Muscle of arm (tissue), 12 donors: ENCODE measurements around the gene DDX31. TPM values are rescaled to one million over a fixed set of nuclear protein-coding genes. Genes with fewer than 3 reads are reported as not detected.

Experiments
- DNase-seq: peaks from one replicate; pipeline ENCODE4 v3.0.0-alpha.2; 2013
- polyA plus RNA-seq, 12 donors: library from polyadenylated mRNA; unstranded; fragments of 120-200 nt; gene quantifications; one replicate each; pipeline ENCODE4 v1.2.1, GENCODE V29; 2013; ENCODE audit not compliant: insufficient read length in 12 of 12

Gene DDX31
- polyA plus RNA-seq, 12 donors = 5.4 to 11.5 (median 9.7) TPM; not detected in 1

DNA sequence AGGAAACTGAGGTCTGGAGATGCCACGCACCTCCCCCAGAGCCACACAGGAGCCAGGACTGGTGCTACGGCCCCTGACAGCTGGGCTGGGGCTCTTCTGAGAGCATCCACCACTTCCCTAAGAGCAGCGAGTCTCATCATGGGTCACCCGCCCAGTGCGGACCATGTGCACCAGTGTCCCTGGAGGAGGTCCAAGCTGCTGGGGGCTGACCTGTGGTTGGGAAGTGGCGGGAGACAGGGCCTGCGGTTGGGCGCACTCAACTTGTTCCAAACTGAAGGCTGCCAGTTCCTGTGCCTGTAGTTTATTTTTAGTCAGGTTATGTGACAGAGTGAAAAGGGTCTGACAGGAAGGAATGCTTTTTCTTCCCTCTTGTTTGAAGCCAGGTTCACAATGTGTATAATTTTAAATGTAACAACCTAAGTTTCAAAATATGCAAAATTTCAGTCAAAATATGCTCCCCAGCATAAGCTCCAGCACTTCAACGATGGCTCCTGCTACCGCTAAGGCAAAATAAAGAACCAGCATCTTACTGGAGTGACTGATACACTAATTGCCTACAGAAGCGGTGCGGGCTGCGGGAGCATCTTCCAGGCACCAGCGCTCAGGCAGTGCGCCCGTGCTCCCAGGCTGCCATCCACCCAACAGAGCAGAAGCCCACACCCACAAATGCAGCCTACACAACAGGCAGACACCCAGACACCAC is 72.6 kb downstream of the DDX31 start:
- no peak for DNase-seq

DNA sequence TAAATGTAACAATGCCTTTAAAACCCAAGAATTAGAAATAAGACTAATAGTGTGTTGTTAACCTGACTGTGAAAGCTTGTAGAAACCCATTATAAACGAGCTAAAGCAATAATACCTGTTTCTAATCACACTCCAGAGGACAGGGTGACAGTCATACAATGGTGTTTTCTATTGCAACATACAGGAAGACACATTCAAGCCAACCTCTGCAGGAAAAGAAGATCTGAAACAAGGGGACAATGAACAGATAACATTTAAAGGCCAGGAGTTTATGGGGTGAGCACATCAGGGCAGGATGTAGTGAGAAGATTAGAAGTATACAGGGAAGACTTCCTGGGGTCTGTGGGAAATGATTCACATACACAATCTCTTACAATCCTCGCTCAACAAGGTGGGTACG is 73.6 kb downstream of the DDX31 start:
- DNase-seq = no peak

DNA sequence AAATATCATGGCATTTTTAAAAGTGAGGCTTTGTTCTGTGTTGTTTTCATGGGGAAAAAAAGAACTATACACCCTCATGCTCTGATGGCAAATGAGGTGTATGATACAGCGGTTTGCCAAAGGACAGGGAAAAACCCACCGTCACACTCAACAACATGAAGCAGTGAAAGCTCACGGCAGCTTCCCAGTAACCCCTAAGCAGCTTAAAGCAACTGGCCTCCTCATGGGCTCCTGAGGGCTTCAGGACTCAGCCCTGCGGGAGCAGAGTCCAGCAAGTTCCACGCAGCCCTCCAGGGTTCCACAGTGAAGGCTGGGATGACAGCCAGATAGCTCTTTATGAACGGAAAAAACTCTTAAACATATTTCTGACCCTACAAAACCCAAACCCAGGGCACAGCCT is 74.5 kb downstream of the DDX31 start:
- DNase-seq = no peak

DNA sequence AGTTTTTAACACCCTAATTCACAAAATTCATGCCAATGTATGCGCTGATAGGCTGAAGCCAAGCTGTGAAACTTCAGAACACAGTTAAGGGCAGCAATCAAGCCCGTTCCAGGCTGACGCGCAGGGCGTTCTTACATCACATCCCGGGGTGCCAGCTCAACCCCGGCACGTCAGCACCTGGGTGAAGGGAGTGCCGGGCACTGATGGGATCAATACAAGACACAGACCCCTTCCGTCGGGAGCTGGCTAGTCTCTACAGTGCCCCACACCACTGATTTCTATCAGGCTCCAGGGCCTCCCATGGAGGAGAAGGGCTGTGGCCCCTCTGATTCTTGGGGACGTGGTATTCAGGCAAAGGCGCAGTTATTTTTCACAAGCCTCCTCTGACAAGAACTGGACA is 75.4 kb downstream of the DDX31 start:
- no peak for DNase-seq

DNA sequence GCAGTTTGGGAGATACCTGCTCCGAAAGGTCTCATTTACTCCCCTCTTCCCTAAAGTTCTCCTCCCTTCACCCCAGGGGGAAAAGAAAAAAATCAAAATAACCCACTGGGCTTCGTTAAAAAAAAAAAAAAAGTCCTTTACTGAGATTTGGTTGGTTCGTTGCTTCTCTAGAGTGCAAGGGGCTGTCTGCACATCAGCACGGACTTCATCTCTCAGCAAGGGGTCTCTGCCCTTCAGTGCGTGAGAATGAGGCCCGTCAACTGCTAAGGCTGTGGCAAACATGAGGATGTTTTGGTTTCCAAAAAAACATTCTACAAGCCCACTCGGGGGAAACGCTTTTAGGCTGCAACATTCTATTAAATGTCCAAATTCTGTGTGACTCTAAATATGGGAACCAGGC is 77.3 kb downstream of the DDX31 start:
- DNase-seq = no peak

DNA sequence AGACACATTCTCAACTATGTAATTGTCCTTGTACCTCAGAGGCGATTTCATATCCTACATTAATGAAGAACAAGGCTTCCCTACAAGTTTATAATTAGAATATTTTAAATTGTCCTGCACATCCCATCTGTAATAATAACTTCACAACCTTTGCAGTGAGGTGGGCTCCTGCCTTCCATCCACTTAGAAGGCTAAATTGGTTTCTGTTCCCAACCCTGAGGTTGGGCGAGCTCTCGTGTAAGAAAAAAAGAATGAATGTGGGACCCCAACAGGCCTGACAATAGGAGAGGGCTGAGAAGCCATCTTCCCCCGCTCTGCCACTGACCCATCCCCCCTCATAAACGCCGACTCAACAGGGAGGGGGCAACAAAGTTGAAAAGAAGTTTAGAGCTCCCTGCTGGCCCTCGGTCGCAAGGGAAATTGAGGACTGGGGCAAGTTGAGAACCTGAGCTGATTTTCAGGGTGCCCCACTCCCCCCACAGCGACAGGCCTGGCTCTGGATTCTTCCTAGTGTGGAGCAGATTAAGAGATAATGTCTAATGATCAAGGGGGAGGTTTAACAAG is 78.0 kb downstream of the DDX31 start:
- no peak for DNase-seq

DNA sequence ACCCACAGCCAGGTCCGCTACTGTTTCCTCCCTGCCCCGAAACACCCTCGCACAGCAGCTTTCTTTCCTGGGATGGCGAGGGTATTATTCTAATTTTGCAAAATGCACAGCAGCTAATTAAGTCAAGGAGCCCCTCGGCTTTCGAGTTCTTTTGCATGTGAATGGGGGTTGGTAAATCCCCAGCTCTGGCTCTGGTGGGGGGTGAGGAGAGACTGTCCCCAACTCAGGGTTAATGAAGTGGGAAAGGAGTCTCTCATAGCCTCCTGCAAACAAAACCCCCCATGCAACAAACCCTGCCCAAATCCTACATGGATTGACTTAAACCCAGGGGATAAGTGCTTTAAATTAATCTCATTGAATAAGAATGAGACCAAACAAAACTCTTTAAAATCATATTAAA is 78.5 kb downstream of the DDX31 start:
- DNase-seq = no peak

DNA sequence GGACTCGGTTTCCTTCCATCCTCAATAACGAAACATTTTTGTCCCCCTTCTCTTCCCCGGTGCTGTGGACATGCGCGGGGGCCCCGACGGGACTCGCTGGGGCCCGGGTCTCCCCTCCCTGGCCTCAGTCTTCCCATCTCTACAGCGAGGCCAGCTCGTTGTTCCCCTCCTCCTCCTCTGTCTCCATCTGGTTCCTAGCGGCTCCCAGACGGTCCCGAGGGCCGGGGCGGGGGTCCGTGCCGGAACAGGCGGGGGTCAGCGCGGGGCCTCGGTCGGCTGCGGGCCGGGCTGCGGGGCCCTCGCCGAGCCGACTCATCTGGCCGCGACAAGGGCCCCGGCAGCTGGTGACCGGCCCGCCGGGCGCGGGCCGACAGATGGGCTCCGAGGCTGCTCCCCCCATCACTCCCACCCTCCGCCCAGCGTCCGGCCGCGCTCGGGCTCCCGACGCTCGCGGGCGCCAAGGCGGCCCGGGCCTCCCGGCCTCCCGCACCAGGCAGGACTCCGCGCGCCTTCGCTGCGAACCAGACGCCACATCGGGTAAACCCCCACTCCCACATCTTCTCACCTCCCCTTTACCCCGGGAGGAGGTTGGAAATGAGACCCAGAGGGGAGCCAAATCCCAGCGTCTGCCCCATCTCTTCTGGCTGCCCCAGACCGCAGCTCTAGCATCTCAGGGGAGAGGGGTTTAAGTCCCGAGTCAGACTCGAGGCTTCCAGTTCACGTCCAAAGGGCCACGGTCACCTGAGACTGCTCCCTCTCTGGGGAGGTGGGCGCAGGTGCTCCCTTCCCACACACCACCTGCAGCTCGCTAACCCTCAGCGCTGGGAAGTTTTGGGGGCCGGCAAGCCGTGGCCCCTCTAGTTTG is 79.2 kb downstream of the DDX31 start:
- DNase-seq = no peak

DNA sequence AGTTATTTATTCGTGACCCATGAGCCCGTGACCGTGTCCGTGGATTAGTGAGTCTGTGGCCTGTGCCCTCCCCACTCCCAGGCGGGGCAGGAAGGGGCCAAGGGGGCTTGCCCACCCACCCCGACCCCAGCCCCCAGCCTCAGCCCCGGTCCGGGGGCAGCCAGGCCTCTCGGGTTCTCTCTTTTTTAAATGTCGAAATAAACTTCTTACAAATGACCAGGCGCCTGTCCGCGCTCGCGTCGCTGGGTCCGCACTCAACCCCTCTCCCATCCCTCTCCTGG is 79.8 kb downstream of the DDX31 start:
- DNase-seq = no peak

DNA sequence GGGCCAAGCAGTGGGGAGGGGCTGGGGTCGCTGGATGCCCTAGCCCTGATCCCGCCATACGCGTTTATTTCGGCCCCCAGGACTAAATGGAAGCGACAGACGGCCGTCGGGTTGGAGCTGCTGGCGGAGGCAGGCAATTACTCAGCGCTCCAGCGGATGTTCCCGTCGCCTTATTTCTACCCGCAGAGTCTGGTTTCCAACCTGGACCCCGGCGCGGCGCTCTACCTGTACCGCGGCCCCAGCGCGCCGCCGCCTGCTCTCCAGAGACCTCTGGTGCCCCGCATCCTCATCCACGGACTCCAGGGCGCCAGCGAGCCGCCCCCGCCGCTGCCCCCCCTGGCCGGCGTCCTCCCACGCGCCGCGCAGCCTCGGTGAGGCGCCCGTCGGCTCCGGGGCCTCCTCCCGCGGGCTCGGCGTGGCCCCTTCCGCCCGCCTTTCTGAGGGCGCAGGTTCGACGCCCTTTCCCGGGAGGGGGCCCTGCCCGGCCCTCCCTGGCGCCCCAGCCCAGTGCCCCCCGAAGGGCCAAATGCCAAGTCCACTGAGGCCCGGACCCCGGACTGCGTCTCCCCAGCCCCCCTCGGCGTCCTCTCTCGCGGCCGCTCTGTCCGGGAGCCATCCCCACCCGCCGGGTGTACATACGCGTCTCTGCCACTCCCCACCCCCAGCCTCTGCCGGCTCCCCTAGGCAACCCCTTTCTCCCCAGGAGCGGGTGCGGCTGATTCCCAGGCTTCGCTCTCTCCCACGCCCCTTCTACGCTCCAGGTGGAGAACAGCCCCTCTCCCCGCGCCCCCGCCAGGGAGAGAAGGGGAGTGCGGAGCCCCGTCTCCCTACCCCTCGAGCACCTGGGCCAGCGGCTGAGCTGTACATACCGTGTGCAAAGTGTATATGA is 80.4 kb downstream of the DDX31 start:
- DNase-seq = no peak

DNA sequence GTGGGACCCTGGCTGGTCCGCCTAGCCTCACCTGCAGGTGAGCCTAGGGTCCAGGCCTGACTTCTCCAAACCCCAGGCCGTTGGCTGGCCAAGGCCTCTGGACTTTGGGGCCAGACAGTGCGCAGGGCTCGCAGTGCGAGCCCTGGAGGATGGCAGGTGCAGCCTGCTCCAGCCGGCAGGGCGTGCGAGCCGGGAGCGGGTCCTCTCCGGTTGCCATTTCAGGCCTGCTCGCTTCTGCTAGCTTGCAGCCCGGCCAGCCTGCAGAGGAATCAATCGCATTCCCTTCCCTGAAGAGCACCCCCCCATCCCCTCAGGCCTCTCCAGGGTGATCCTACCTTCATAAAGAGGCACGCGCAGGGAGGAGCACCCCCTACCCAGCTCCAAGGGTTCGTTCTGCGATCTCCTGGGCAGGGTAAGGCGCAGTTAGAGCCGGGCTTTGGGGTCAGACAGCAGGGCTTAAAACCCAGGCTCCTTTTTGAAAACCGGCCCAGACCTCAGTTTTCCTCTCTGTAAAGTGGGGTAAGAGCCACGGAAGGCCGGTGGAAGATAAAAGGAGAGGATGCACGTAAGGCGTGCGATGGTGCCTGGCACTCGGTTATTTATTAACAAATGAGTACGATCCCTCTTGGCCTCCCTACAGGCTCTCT is 81.2 kb downstream of the DDX31 start:
- no peak for DNase-seq

DNA sequence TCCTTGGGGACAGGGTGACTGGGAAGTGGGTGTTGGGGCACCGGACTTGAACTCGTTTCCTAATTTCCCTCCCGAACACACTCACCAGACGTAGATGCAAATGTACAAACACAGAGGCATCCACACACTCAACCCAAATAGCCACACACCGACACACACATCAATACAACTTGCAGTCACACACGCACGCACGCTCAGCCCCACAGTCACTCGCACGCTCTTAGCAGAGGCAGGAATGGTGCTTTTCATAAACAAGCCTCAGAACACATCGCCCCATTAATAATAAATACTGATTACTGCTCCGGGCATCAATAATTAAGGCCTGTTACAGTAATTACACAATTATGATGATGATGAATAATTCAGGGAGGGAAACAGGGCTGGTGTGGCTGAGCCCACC is 81.7 kb downstream of the DDX31 start:
- no peak for DNase-seq

DNA sequence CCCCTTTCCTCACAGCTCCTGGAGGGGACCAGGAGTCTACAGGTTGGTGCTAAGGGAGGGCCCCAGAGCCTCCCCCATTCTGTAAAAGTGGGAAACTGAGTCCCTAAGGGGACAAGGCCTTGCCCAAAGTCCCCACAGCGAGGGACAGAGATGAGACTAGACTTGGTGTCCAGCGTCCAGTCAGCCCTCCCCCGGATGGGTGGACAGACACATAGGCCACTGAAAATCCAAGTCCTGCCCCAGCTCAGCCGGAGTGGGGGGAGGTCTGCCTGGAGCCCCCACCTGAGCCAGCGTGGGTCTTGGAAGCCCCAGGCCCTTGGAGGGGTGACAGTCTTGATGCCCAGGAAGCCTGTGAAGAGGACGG is 82.2 kb downstream of the DDX31 start:
- DNase-seq = no peak

DNA sequence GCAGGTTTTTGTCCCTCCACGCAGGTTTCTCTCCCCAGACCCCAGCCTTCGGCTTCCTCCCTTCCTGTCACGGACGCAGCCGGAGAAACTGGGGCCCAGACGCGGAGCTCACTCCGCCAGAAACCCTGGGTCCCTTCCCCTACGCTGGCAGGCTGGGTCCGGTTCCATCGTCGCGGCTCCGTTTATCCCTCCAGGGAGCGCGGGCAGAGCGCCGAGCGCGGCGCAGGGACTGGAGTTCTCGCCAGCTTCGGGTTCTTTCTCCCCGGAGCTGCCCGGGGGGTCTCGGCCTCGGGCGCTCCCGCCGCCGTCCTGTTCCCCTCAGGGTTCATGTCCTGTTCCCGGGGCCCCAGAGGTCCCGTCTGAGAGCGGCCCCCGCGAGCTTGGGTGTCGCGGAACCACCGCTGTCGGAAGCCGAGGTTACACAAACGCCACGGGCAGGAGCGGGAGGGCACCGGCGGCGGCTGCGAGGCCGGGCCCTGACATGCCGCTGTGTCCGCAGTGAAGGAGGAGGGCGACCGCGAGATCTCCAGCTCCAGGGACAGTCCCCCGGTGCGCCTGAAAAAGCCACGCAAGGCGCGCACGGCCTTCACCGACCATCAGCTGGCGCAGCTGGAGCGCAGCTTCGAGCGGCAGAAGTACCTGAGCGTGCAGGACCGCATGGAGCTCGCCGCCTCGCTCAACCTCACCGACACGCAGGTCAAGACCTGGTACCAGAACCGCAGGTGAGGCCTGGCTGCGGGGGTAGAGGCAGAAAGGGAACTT is 82.8 kb downstream of the DDX31 start:
- DNase-seq = no peak

DNA sequence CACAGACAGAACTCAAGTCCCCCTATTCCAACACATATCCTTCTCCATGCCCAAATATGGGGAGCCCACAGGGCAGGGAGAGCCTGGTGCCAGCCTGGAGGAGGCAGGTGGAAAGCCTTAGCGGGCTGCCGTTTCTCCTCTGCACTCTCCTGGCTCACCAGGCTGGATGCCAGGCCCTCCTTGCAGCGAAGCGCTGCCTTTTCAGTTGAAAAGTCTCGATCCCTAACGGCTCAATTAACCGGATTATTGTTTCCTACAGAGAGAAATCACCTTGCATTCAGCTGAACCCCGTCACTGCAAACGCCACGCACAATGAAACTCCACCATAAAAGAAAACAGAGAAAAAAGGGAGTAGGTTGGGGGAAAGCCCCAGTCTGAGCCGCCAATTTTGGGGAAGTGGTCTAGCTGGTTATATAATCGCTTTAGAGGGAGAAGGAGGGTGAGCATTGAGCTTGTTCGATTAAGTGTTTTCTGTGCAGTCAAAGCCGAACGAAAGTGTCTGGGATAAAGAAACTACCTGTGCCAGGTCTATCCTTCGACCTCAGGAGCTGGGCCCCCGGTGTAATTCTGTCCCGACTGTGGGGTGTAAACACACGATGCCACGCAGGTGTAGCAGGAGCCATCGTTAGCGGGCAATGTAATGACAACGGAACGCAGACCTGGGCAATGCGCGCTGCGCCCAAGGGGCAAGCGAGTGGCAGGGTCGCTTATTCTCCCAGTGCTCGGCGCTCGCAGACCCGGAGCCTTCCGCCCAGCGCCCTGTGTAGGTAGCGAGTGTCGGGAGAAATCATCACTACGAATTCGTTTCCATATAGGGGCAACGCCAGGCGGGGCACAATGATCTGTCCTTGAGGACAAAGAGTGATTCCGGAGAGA is 83.6 kb downstream of the DDX31 start:
- no peak for DNase-seq

DNA sequence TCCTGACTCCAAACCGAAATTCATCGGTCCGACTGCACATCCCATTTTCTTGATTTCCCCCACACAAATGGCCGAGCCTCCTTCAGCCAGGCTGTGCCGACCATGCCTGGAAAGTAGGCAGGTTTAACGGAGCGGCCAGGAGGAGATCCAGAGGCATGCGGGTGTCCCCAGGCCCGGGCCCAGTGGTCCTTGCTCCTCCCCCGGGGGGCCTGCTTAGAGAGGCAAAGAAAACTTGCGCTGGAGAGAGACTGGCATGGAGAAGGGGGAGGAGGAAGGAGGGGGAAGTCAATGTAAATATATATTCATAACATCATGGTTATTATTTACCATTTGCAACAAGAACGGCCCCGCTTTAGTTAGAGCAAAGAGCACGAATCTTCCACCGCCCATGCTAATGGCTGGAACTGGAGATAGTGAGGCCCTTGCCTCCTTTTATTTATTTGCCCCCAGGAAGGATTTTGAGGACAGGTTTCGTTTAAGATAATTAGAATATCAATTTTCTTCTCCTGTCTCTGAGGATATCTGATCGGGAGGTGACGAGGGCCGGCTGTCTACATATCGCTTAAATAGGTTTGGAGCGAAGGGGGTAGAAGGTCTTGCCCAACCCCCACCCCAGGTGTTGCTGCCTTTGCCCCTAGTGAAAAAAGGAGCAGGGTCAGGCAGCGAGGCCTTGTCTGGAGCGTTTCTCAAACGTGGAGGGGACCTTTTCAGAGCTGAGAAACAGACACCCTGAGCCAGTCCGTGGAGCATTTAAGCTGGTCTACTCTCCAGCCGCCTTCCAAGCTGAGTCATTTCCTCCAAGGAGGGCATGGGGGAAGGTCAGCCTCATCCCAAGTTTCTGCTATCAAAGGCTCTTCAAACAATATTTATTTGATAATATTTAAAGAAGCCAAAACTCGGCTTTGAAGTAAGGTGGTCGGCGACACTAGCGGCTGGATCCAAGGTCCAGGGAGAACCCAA is 84.9 kb downstream of the DDX31 start:
- DNase-seq = no peak

DNA sequence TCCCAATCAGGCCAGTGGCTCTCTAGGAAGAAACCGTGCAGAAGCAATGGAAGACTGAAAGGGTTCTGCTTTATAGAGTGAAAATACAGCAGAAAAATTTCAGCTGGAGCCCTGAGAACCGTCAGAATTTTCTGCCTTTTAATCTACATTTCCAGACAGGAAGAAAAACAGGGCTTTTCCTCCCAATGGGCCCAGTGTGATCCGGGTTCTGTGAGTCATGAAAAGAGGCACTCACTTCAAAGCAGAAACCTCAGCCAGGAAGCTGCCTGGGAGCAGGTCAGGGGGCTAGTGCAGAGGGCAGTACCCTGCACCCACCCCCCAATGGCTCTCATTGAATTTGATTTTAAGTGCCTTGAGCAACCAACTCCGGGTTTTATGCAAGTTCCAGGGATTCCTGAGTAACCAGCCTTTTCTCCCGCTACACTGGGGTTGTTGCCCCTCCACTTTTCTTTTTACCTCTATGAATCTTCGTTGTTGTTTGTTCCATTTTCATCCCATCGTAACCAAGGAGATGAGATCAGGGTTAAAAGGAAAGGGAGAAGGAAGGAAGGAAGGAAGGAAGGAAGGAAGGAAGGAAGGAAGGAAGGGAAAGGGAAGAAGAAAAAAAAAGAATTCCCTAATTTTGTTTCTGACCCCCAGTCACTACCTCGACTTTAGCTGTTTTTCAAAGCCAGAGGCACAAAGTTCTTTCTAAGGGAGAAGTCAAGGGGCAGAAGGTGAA is 86.0 kb downstream of the DDX31 start:
- no peak for DNase-seq
